ENCODE measurements around the gene ADM2.

Gene ADM2

GRCh38 chr22:50440544-50441249, 40.6 kb upstream of the ADM2 start:
- Mint-ChIP-seq H3K27me3 (no peaks in the 10 kb centered on the region), H3K36me3 (ENCODE audit: low read depth) (peaks cover 100% of the 10 kb centered on the region), H3K9me3 (no peaks in the 10 kb centered on the region), H3K27ac (no peak overlapping the region), H3K4me1 (ENCODE audit: low read depth) (no peaks in the 10 kb centered on the region), H3K4me3 (no peak overlapping the region)
- intact Hi-C loops (cut with micrococcal nuclease): no loop called here

DNA sequence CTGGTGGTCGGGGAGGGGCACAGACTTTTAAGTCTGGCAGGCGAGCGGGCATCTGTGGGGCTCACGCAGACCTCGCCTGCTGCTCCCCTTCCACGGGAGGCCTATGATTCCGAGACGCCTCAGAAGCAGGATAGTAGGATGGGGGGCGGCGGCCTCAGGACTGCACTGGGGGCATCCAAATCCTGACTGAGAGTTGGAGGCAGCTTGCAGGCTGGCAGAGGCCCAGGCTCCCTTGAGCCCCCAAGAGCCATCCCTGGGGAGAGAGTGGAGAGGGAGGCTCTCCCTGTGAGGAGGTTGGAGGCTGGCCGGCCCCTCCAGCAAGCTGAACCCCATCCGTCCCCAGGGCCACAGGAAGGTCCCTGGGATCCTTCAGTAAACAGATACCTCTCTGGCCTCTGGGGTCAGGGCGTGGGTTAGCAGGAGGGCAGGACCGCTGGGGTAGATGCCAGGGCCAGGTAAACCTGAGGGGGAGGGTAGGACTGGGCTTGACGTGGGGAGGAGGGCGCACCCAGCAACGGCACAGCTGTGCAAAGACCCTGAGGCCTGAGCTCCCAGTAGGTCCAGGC, 39.8 kb upstream of the ADM2 start:
- intact Hi-C loops (cut with micrococcal nuclease): no loop called here
- no peaks in the 10 kb centered on the region for H3K4me1 Mint-ChIP-seq (ENCODE audit: low read depth)
- H3K27me3 Mint-ChIP-seq: no peaks in the 10 kb centered on the region
- no peaks in the 10 kb centered on the region for H3K9me3 Mint-ChIP-seq
- no peak overlapping the region for H3K27ac Mint-ChIP-seq
- peaks cover 100% of the 10 kb centered on the region for H3K36me3 Mint-ChIP-seq (ENCODE audit: low read depth)
- no peak overlapping the region for H3K4me3 Mint-ChIP-seq

DNA sequence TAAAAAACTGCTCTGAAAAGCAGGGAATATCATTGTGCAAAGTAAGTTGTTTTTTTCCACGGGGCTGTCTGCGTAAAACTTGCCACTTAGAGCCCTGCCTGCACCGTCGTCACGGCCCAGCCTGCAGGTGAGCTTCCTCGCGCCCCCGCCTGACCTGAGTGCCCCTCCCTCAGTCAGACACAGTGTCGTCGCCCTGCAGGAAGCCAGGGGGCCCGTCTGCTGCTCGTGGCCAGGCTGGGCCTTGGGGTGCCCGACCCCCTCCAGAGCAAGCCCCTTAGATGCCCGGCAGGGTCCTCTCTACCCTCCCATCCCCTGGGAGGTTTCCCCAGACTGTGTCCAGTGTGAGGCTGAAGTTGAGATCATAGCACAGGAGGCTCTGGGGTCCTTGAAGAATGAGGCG, 38.1 kb upstream of the ADM2 start:
- intact Hi-C loops (cut with micrococcal nuclease): no loop called here
- H3K27me3 Mint-ChIP-seq: no peaks in the 10 kb centered on the region
- H3K36me3 Mint-ChIP-seq (ENCODE audit: low read depth): peaks cover 100% of the 10 kb centered on the region
- no peaks in the 10 kb centered on the region for H3K9me3 Mint-ChIP-seq
- no peak overlapping the region for H3K27ac Mint-ChIP-seq
- H3K4me1 Mint-ChIP-seq (ENCODE audit: low read depth): no peaks in the 10 kb centered on the region
- no peak overlapping the region for H3K4me3 Mint-ChIP-seq

DNA sequence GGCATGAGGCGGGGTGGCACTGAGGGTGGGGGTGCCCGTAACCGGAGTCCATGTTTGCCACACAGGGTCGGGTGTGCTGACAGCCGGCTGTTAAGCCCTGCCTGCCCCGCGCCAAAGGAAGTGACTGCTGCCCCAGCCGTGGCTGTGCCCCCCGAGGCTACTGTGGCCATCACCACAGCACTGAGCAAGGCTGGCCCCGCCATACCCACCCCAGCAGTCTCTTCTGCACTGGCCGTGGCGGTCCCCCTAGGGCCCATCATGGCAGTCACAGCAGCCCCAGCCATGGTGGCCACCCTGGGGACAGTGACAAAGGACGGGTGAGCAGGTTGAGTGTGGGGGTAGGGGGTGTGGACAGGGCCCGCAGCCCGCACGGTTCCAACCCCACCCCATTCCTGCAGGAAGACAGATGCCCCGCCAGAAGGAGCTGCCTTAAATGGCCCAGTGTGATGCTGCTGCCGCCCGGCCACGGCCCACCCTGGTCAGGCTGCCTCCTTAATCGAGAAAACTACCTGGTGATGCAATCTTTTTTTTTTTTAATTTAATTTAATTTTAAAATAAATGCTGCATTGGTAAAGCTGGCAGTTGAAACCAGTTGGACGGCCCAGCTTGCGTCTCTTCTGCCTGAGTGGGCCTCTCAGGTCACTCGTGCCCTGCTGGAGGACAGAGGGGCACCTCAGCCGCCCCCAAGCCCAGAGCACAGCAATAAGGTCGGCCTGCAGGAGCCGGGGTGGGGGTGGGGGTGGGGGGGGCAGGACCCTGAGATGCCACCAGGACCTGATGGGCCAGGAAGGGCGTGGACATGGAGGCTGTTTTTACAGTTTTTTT, 37.3 kb upstream of the ADM2 start:
- Mint-ChIP-seq H3K27ac (no peak overlapping the region), H3K27me3 (no peaks in the 10 kb centered on the region), H3K36me3 (ENCODE audit: low read depth) (peaks cover 100% of the 10 kb centered on the region), H3K9me3 (no peaks in the 10 kb centered on the region), H3K4me1 (ENCODE audit: low read depth) (no peaks in the 10 kb centered on the region), H3K4me3 (no peak overlapping the region)
- intact Hi-C loops (cut with micrococcal nuclease): no loop called here

DNA sequence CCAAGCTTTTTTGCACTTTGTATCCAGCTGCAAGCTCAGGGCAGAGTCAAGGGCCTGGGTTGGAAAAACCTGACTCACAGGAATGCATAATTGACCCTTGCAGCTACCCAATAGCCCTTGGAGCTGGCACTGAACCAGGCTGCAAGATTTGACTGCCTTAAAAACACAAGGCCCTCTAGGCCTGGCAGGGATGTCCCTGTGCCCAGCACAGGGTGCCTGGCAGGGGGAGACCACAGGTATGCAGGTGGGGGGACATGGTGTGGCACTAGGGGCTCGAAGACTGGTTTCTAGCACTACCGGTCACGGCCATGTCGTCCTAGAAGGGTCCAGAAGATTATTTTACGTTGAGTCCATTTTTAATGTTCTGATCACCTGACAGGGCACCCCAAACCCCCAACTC, 36.7 kb upstream of the ADM2 start:
- Mint-ChIP-seq H3K27ac (no peak overlapping the region), H3K4me1 (ENCODE audit: low read depth) (peaks cover 4% of the 10 kb centered on the region), H3K36me3 (ENCODE audit: low read depth) (peaks cover 100% of the 10 kb centered on the region), H3K4me3 (no peak overlapping the region), H3K9me3 (no peaks in the 10 kb centered on the region), H3K27me3 (no peaks in the 10 kb centered on the region)
- intact Hi-C loops (cut with micrococcal nuclease): no loop called here

DNA sequence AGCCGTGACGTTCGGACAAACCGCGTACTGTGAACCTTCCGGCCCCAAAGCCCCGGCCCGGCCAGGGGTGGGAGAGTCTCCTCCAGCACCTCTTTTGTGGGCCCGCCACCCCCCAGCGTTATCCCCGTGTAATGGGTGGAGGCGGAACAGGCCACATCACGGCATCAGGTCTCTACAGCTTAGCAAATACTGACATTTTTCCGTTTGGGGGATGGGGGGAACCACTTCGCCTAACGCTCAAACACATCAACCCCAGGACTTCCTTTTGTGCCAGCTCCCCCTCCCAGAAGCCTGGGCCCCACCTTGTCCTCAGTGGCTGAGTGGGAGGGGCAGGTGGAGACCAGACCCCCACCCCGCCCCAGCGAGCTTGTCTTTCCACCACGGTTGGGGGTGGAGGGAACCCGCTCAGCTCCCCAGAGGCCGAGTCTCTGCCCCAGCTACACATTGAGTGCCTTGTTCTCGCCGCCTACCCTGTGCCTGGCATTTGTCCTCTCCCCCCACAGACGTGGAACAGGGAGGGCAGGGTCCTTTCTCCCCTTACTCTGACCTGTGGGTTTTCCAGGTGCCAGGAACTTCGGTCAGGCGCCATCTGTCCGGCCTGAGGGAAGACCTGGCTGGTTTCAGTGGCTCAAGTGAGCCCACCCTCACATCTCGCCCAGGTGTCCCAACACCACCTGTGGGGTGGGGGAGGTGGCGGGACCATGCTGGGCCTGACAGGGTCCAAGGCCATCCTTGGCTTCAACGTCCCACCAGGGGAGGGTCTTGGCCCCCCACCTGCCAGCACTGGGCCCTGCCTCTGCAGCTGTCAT, 36.1 kb upstream of the ADM2 start:
- intact Hi-C loops (cut with micrococcal nuclease): no loop called here
- Mint-ChIP-seq H3K27ac (no peak overlapping the region), H3K4me1 (ENCODE audit: low read depth) (peaks cover 8% of the 10 kb centered on the region), H3K36me3 (ENCODE audit: low read depth) (peaks cover 100% of the 10 kb centered on the region), H3K4me3 (no peak overlapping the region), H3K9me3 (no peaks in the 10 kb centered on the region), H3K27me3 (no peaks in the 10 kb centered on the region)

- Mint-ChIP-seq H3K27ac (no peak overlapping the region), H3K36me3 (ENCODE audit: low read depth) (peaks cover 100% of the 10 kb centered on the region), H3K4me3 (no peak overlapping the region), H3K4me1 (ENCODE audit: low read depth) (peaks cover 8% of the 10 kb centered on the region), H3K9me3 (no peaks in the 10 kb centered on the region), H3K27me3 (no peaks in the 10 kb centered on the region)
- intact Hi-C loops (cut with micrococcal nuclease): no loop called here
Observed at GRCh38 chr22:50445880-50446707, 35.2 kb upstream of the ADM2 start.

- intact Hi-C loops (cut with micrococcal nuclease): no loop called here
- no peak overlapping the region for H3K4me3 Mint-ChIP-seq
- no peaks in the 10 kb centered on the region for H3K9me3 Mint-ChIP-seq
- H3K27me3 Mint-ChIP-seq: no peaks in the 10 kb centered on the region
- no peak overlapping the region for H3K27ac Mint-ChIP-seq
- peaks cover 100% of the 10 kb centered on the region for H3K36me3 Mint-ChIP-seq (ENCODE audit: low read depth)
- peaks cover 8% of the 10 kb centered on the region for H3K4me1 Mint-ChIP-seq (ENCODE audit: low read depth)
Observed at GRCh38 chr22:50446708-50447575, 34.4 kb upstream of the ADM2 start.

DNA sequence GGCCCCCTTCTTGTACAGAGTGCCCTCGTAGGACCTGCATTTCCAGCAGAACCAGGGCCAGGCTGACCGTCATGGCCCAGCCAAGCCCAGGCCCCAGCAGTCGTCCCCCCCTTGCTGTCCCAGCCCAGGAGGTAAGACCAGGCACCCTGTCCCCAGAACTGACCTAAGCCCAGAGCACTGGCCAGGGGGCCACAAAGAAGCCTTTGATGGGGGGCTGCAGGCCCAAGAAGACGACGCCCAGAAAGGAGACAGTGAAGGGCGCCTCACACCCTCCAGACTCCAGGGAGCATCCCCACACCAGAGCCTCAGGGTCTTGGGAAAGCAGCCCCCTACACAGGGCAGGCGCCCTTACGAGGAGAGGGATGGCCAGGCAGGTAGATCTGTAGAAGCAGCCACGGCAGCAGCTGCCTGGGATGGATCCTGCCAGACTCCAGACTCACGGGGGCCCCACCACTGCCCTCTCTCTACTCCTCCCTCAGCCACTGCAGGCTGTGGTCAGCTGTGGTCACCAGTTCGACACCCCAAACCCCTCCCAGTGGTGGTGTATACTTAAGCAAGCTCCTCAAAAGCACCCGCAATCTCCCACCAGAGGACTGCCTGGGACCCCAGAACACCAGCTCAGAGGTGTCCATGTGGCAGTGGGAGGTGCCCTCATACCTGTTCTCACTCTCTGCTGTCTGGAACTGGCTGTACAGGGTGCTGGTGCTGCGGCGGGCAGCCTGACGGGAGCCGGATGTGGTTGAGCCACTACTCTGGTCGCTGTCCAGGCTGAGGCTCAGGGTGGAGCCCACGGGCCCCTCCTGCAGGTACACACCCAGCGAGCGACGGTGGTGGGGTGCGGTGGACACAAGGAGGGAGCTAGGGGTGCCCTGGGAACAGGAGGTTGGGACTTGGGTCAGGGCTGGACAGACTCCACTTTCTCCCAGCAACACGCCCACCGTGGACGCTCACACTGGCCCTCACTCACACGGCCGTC, 33.5 kb upstream of the ADM2 start:
- Mint-ChIP-seq H3K36me3 (ENCODE audit: low read depth) (peaks cover 100% of the 10 kb centered on the region), H3K4me3 (no peak overlapping the region)
- intact Hi-C loops (cut with micrococcal nuclease): no loop called here

GRCh38 chr22:50452649-50453048, 28.7 kb upstream of the ADM2 start:
- Mint-ChIP-seq H3K27ac (peak overlapping the region; percentile 77), H3K9me3 (no peaks in the 10 kb centered on the region), H3K4me3 (no peak overlapping the region), H3K4me1 (ENCODE audit: low read depth) (peaks cover 26% of the 10 kb centered on the region), H3K27me3 (no peaks in the 10 kb centered on the region), H3K36me3 (ENCODE audit: low read depth) (peaks cover 98% of the 10 kb centered on the region)
- intact Hi-C loops (cut with micrococcal nuclease): no loop called here

More for the DNA sequence above, 33.5 kb upstream of the ADM2 start:
- H3K9me3 Mint-ChIP-seq: no peaks in the 10 kb centered on the region
- H3K4me1 Mint-ChIP-seq (ENCODE audit: low read depth): peaks cover 12% of the 10 kb centered on the region
- no peak overlapping the region for H3K27ac Mint-ChIP-seq
- no peaks in the 10 kb centered on the region for H3K27me3 Mint-ChIP-seq

DNA sequence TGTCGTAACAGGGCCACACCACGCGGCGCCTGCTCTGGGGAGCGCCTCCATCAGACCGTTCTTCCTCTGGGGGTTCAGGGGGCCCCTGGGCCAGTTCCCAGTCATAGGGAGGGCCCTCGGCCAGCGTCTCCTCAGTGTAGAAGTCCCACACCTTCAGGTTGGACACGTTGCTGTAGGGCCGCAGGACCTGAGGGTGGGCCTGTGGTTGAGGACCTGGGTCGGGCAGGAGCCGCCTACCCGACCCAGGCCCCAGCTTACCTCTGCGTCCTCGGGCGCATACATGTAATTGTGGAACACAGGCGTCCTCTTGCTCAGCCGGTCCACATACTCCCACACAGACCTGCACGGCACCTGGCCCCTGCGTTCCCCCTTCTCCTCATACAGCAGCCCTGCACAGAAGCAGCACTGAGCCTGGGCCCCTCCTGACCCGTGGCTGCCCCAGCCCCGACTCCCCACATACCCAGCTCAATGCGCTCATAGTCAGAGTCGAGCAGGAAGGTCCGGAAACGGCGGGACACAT, 26.7 kb upstream of the ADM2 start:
- H3K9me3 Mint-ChIP-seq: no peaks in the 10 kb centered on the region
- no peak overlapping the region for H3K4me3 Mint-ChIP-seq
- no peaks in the 10 kb centered on the region for H3K27me3 Mint-ChIP-seq
- H3K36me3 Mint-ChIP-seq (ENCODE audit: low read depth): peaks cover 98% of the 10 kb centered on the region
- intact Hi-C loops (cut with micrococcal nuclease): no loop called here
- peaks cover 22% of the 10 kb centered on the region for H3K4me1 Mint-ChIP-seq (ENCODE audit: low read depth)
- H3K27ac Mint-ChIP-seq: no peak overlapping the region

Measured in dendritic cell treated with granulocyte-macrophage colony-stimulating factor and Interleukin-4, amounts not matched to agents 40 ng/mL and 50 ng/mL, for 4 days (primary cell).